Mesothelial cell of epicardium (in vitro differentiated cells): Measurements from ENCODE around the gene ADGRF3. TPM values are rescaled to one million over a fixed set of nuclear protein-coding genes. Genes with fewer than 3 reads are reported as not detected.
"Not testable (repeated sequence)": the region's sequence is repeated elsewhere in the genome, so short reads cannot be mapped to it uniquely, and the experiment has no call there.

ENCODE experiments used
- DNase-seq, 2 experiments: peaks; one replicate each; pipeline ENCODE4 v3.0.0; 2021; ENCODE audit warnings: low spot score in 2 of 2; ENCODE audit not compliant: unreplicated experiment in 2 of 2
- H3K27ac Mint-ChIP-seq: 2 replicates; pipeline ENCODE4 v1.8.0; 2021; ENCODE audit warnings: mixed read lengths
- H3K27me3 Mint-ChIP-seq: 2 replicates; pipeline ENCODE4 v1.8.0; 2021; ENCODE audit warnings: low read depth, mixed read lengths
- H3K36me3 Mint-ChIP-seq: 2 replicates; pipeline ENCODE4 v1.8.0; 2021; ENCODE audit warnings: mixed read lengths
- H3K4me1 Mint-ChIP-seq: 2 replicates; pipeline ENCODE4 v1.8.0; 2021; ENCODE audit warnings: mixed read lengths
- H3K4me3 Mint-ChIP-seq: 2 replicates; pipeline ENCODE4 v1.8.0; 2021; ENCODE audit warnings: mild to moderate bottlenecking, moderate library complexity, mixed read lengths
- H3K9me3 Mint-ChIP-seq: 2 replicates; pipeline ENCODE4 v1.8.0; 2021; ENCODE audit warnings: mixed read lengths
- CTCF ChIP-seq: fragments of 200-600 bp; sonication (generic); IDR thresholded peaks from one replicate; pipeline ENCODE4 v1.5.0; 2021; ENCODE audit warnings: antibody characterized with exemption; ENCODE audit not compliant: unreplicated experiment
- total RNA-seq: library from RNA; stranded (reverse); gene quantifications from 3 replicates; pipeline ENCODE4 v1.2.1, GENCODE V29; 2021

ADGRF3 gene
- total RNA-seq, 1 donor from 2014 or later, result 0.83 TPM

GRCh38 chr2:26327291-26328272, 19.0 kb downstream of the ADGRF3 start:
- Mint-ChIP-seq H3K27me3 (no peaks in the 10 kb centered on the region), H3K27ac (no peak overlapping the region), H3K4me3 (no peak overlapping the region), H3K9me3 (no peaks in the 10 kb centered on the region), H3K36me3 (no peaks in the 10 kb centered on the region), H3K4me1 (peaks cover 6% of the 10 kb centered on the region)
- no peak for DNase-seq
- TF ChIP-seq CTCF, result no peak

GRCh38 chr2:26326514-26326913, 20.1 kb downstream of the ADGRF3 start:
- Mint-ChIP-seq H3K4me1 (peaks cover 6% of the 10 kb centered on the region), H3K27ac (no peak overlapping the region), H3K9me3 (no peaks in the 10 kb centered on the region), H3K27me3 (no peaks in the 10 kb centered on the region), H3K36me3 (no peaks in the 10 kb centered on the region), H3K4me3 (no peak overlapping the region)
- TF ChIP-seq CTCF, result no peak
- no peak for DNase-seq

GRCh38 chr2:26325851-26326250, 20.7 kb downstream of the ADGRF3 start:
- peaks cover 6% of the 10 kb centered on the region for H3K4me1 Mint-ChIP-seq
- no peak for DNase-seq
- H3K9me3 Mint-ChIP-seq, result no peaks in the 10 kb centered on the region
- H3K27ac Mint-ChIP-seq, result no peak overlapping the region
- no peak for TF ChIP-seq CTCF
- H3K36me3 Mint-ChIP-seq, result no peaks in the 10 kb centered on the region
- no peaks in the 10 kb centered on the region for H3K27me3 Mint-ChIP-seq
- H3K4me3 Mint-ChIP-seq, result no peak overlapping the region

- H3K36me3 Mint-ChIP-seq, result no peaks in the 10 kb centered on the region
- H3K27ac Mint-ChIP-seq, result no peak overlapping the region
- no peak for TF ChIP-seq CTCF
- no peak for DNase-seq
- H3K9me3 Mint-ChIP-seq, result no peaks in the 10 kb centered on the region
- H3K4me3 Mint-ChIP-seq, result no peak overlapping the region
- peaks cover 3% of the 10 kb centered on the region for H3K4me1 Mint-ChIP-seq
- H3K27me3 Mint-ChIP-seq, result no peaks in the 10 kb centered on the region
Measured at GRCh38 chr2:26324903-26325302, 21.7 kb downstream of the ADGRF3 start.

- H3K27me3 Mint-ChIP-seq, H3K9me3 Mint-ChIP-seq, H3K27ac Mint-ChIP-seq, DNase-seq, H3K4me3 Mint-ChIP-seq, H3K36me3 Mint-ChIP-seq, H3K4me1 Mint-ChIP-seq: not testable (repeated sequence)
Measured at GRCh38 chr2:26324479-26324878, 22.1 kb downstream of the ADGRF3 start.

GRCh38 chr2:26318950-26319349, 27.6 kb downstream of the ADGRF3 start:
- Mint-ChIP-seq H3K27ac (no peak overlapping the region), H3K4me3 (no peak overlapping the region), H3K36me3 (no peaks in the 10 kb centered on the region), H3K4me1 (peaks cover 20% of the 10 kb centered on the region), H3K27me3 (no peaks in the 10 kb centered on the region), H3K9me3 (no peaks in the 10 kb centered on the region)
- TF ChIP-seq CTCF, result no peak
- DNase-seq, result no peak
